CD4-positive, alpha-beta T cell (primary cell): ENCODE results near the gene CTSC. TPM values are rescaled to one million over a fixed set of nuclear protein-coding genes. Genes with fewer than 3 reads are reported as not detected.

Experiments
- ATAC-seq: fragments of 200-7000 bp; cut with Tn5 transposase; one replicate; pipeline ENCODE4 v1.10.0; 2022; ENCODE audit warnings: mild to moderate bottlenecking; ENCODE audit not compliant: poor library complexity
- CTCF ChIA-PET: fragments of 350-600 bp; sonication (Branson Sonifier 250); formaldehyde crosslinking; loops from one replicate; lab custom pipeline; 2021; ENCODE audit warnings: antibody characterized with exemption, inconsistent platforms; lab: Charles Lee
- POLR2A ChIA-PET: fragments of 350-600 bp; sonication (Branson Sonifier 250); formaldehyde crosslinking; loops from one replicate; lab custom pipeline; 2021; ENCODE audit warnings: antibody characterized with exemption, inconsistent platforms; lab: Charles Lee
- DNase-seq, 14 experiments: peaks; one replicate each; pipeline ENCODE4 v3.0.0-alpha.2; 2013 to 2020; ENCODE audit warnings: mixed read lengths in 2 of 14
- H3K27ac ChIP-seq, 2 donors: one replicate each; pipeline versions ENCODE4 v1.5.1 to v1.7.0; 2013; ENCODE audit warnings: low read length in 2 of 2, low read depth in 1 of 2, mild to moderate bottlenecking in 1 of 2
- H3K27me3 ChIP-seq, 2 experiments: 1 replicate in 1 of 2; 2 replicates in 1 of 2; pipeline versions ENCODE4 v1.6.1 to v1.7.0; 2013; ENCODE audit warnings: low read length in 2 of 2, control low read depth in 1 of 2, mild to moderate bottlenecking in 1 of 2, moderate library complexity in 1 of 2; ENCODE audit not compliant: insufficient read depth in 2 of 2, control insufficient read depth in 1 of 2
- H3K36me3 ChIP-seq: one replicate; pipeline ENCODE4 v1.6.1; 2013; ENCODE audit warnings: low read length, control low read depth; ENCODE audit not compliant: insufficient read depth
- H3K4me1 ChIP-seq: one replicate; pipeline ENCODE4 v1.6.1; 2013; ENCODE audit warnings: low read length, control low read depth; ENCODE audit not compliant: insufficient read depth
- H3K4me3 ChIP-seq: one replicate; pipeline ENCODE4 v1.5.1; 2013; ENCODE audit warnings: mild to moderate bottlenecking, low read length, moderate library complexity
- H3K9me3 ChIP-seq, 2 experiments: 1 replicate in 1 of 2; 2 replicates in 1 of 2; pipeline versions ENCODE4 v1.6.1 to v1.7.0; 2013; ENCODE audit warnings: low read length in 2 of 2, mild to moderate bottlenecking in 2 of 2, control low read depth in 1 of 2, moderate library complexity in 1 of 2; ENCODE audit not compliant: control insufficient read depth in 1 of 2, insufficient read depth in 1 of 2
- H3K27ac Mint-ChIP-seq: one replicate; pipeline ENCODE4 v1.8.0; 2020; ENCODE audit warnings: mixed read lengths
- H3K27me3 Mint-ChIP-seq: one replicate; pipeline ENCODE4 v1.8.0; 2021; ENCODE audit warnings: mixed read lengths
- H3K36me3 Mint-ChIP-seq: one replicate; pipeline ENCODE4 v1.8.0; 2021; ENCODE audit warnings: low read depth, mixed read lengths
- H3K4me1 Mint-ChIP-seq: one replicate; pipeline ENCODE4 v1.8.0; 2021; ENCODE audit warnings: low read depth, mixed read lengths
- H3K4me3 Mint-ChIP-seq: one replicate; pipeline ENCODE4 v1.8.0; 2020; ENCODE audit warnings: mild to moderate bottlenecking, mixed read lengths
- H3K9me3 Mint-ChIP-seq: one replicate; pipeline ENCODE4 v1.8.0; 2020; ENCODE audit warnings: mixed read lengths
- CTCF ChIP-seq: fragments of 200-600 bp; IDR thresholded peaks from one replicate; pipeline ENCODE4 v1.8.0; 2022; ENCODE audit warnings: antibody characterized with exemption, mild to moderate bottlenecking
- intact Hi-C, 2 experiments: fragments of 100-400 bp; cut with DNase I in 1 of 2; cut with micrococcal nuclease in 1 of 2; formaldehyde crosslinking; loops; one replicate each; pipeline versions ENCODE4 v1.15.1 to v1.9.0; 2023 to 2025; cut with DNase I, micrococcal nuclease
- total RNA-seq, 174 experiments: library from RNA in 2 of 174; stranded (reverse) in 2 of 174; gene quantifications; one replicate each; pipeline ENCODE4 v1.2.3 and lab custom pipeline; 2021 to 2026

The CTSC gene
- total RNA-seq, 2 experiments from 2014 or later = 28.5 to 32.6 TPM

- peaks cover 10% of the 10 kb centered on the region for H3K36me3 Mint-ChIP-seq
- ATAC-seq = no peak
Measured at GRCh38 chr11:88341522-88342251, 4.2 kb upstream of the CTSC start.

GRCh38 chr11:88340366-88340935 lies 2.9 kb upstream of the CTSC start:
- Mint-ChIP-seq H3K27ac (peak overlapping the region; percentile 97), H3K4me1 (peaks cover 49% of the 10 kb centered on the region), H3K9me3 (no peaks in the 10 kb centered on the region), H3K27me3 (no peaks in the 10 kb centered on the region), H3K36me3 (peaks cover 20% of the 10 kb centered on the region), H3K4me3 (no peak overlapping the region)
- Histone ChIP-seq H3K36me3 (no peaks in the 10 kb centered on the region), H3K27ac (no peak overlapping the region), H3K4me3 (no peak overlapping the region), H3K27me3 (no peaks in the 10 kb centered on the region), H3K4me1 (peaks cover 15% of the 10 kb centered on the region), H3K9me3 (no peaks in the 10 kb centered on the region)
- ATAC-seq (no peak), DNase-seq (no peak)
- POLR2A ChIA-PET = no interaction called here
- no peak for TF ChIP-seq CTCF
- intact Hi-C loops = no loop called here
- CTCF ChIA-PET = no interaction called here

More at GRCh38 chr11:88341522-88342251, 4.2 kb upstream of the CTSC start:
- no peak overlapping the region for H3K4me3 ChIP-seq
- TF ChIP-seq CTCF = no peak
- no peaks in the 10 kb centered on the region for H3K9me3 Mint-ChIP-seq
- no peaks in the 10 kb centered on the region for H3K27me3 ChIP-seq
- H3K4me1 ChIP-seq = peaks cover 12% of the 10 kb centered on the region
- intact Hi-C loops = no loop called here
- ChIA-PET CTCF (no interaction called here), POLR2A (interaction anchor here (1.1 kb wide), 1 partner anchor 9 kb away, joined by 3 read pairs; no protein-coding TSS in a partner anchor)
- no peak overlapping the region for H3K4me3 Mint-ChIP-seq
- no peak overlapping the region for H3K27ac Mint-ChIP-seq
- no peak overlapping the region for H3K27ac ChIP-seq
- no peaks in the 10 kb centered on the region for H3K27me3 Mint-ChIP-seq
- H3K9me3 ChIP-seq = no peaks in the 10 kb centered on the region
- no peaks in the 10 kb centered on the region for H3K36me3 ChIP-seq
- H3K4me1 Mint-ChIP-seq = peaks cover 43% of the 10 kb centered on the region
- DNase-seq = peak in 1 of 14 experiments; percentile 25

GRCh38 chr11:88337987-88338668 lies 592 bp upstream of the CTSC start:
- intact Hi-C loops = loop anchor here in 1 of 2 experiments (2.0 to 10.0 kb wide), 3 partner anchors 29 to 507 kb away; no protein-coding TSS in a partner anchor
- ChIA-PET POLR2A (interaction anchor here (0.6 to 3.5 kb wide), 18 partner anchors 7 to 344 kb away, joined by 3 to 24 read pairs (median 4); no protein-coding TSS in a partner anchor), CTCF (interaction anchor here (1.1 to 1.7 kb wide), 2 partner anchors 10 to 17 kb away, joined by 3 to 5 read pairs; no protein-coding TSS in a partner anchor)
- Mint-ChIP-seq H3K27me3 (no peaks in the 10 kb centered on the region), H3K4me3 (peak overlapping the region; percentile 91), H3K4me1 (peaks cover 67% of the 10 kb centered on the region), H3K27ac (peak overlapping the region; percentile 97), H3K36me3 (peaks cover 41% of the 10 kb centered on the region), H3K9me3 (no peaks in the 10 kb centered on the region)
- H3K27ac ChIP-seq = peak overlapping the region; percentile 21 to 74
- ATAC-seq = peak; percentile 50
- peaks cover 19% of the 10 kb centered on the region for H3K36me3 ChIP-seq
- no peaks in the 10 kb centered on the region for H3K27me3 ChIP-seq
- TF ChIP-seq CTCF = no peak
- H3K9me3 ChIP-seq = no peaks in the 10 kb centered on the region
- H3K4me1 ChIP-seq = peaks cover 21% of the 10 kb centered on the region
- DNase-seq = peak in 12 of 14 experiments; percentile 9 to 87 (median 28)
- H3K4me3 ChIP-seq = peak overlapping the region; percentile 93
